Hepatocyte (in vitro differentiated cells): ENCODE data around the gene PTPRD.
"Not testable (repeated sequence)": the region's sequence is repeated elsewhere in the genome, so short reads cannot be mapped to it uniquely, and the experiment has no call there.

Source experiments
- CTCF ChIP-seq: fragments of 200-600 bp; sonication (generic); IDR thresholded peaks from 2 replicates; pipeline ENCODE4 v1.5.1; 2016; ENCODE audit warnings: antibody characterized with exemption, mild to moderate bottlenecking; ENCODE audit not compliant: poor library complexity
- EZH2 ChIP-seq: fragments of 200-600 bp; sonication (generic); IDR thresholded peaks from 2 replicates; pipeline ENCODE4 v1.6.1; 2016; ENCODE audit warnings: antibody characterized with exemption, mild to moderate bottlenecking, borderline replicate concordance

- not testable (repeated sequence) for TF ChIP-seq CTCF, EZH2
These were observed 1302.1 kb downstream of the PTPRD start for GRCh38 chr9:9310743-9311142.
